Gastroesophageal sphincter (tissue), 4 donors: ENCODE results near the gene DHX8. TPM values are rescaled to one million over a fixed set of nuclear protein-coding genes. Genes with fewer than 3 reads are reported as not detected.
"Not testable (repeated sequence)": the region's sequence is repeated elsewhere in the genome, so short reads cannot be mapped to it uniquely, and the experiment has no call there.

Experiments used
- ATAC-seq: fragments of 150-250 bp; one replicate; pipeline ENCODE4 v1.9.1; 2016; ENCODE audit warnings: mild to moderate bottlenecking, moderate library complexity
- H3K27ac ChIP-seq, 4 donors: fragments of 200-600 bp; sonication (generic) in 3 of 4; 1 replicate in 3 of 4; 2 replicates in 1 of 4; pipeline ENCODE4 v1.5.1; 2016 to 2019
- H3K27me3 ChIP-seq: fragments of 200-600 bp; sonication (generic); one replicate; pipeline ENCODE4 v1.5.1; 2019
- H3K36me3 ChIP-seq, 2 donors: fragments of 200-600 bp; sonication (generic); one replicate each; pipeline ENCODE4 v1.5.1; 2019; ENCODE audit warnings: control low read depth in 1 of 2
- H3K4me1 ChIP-seq, 3 donors: fragments of 200-600 bp; sonication (generic); 1 replicate in 2 of 3; 2 replicates in 1 of 3; pipeline ENCODE4 v1.5.1; 2016 to 2019; ENCODE audit warnings: control low read depth in 2 of 3
- H3K4me3 ChIP-seq, 2 donors: fragments of 200-600 bp; sonication (generic); one replicate each; pipeline ENCODE4 v1.5.1; 2019; ENCODE audit warnings: mild to moderate bottlenecking in 1 of 2, moderate library complexity in 1 of 2
- H3K9me3 ChIP-seq, 3 donors: fragments of 200-600 bp; sonication (generic); one replicate each; pipeline ENCODE4 v1.5.1; 2017 to 2019; ENCODE audit warnings: control low read depth in 2 of 3
- CTCF ChIP-seq, 4 experiments: fragments of 200-600 bp in 2 of 4; fragments of 450-650 bp in 2 of 4; sonication (generic) in 1 of 4; IDR thresholded peaks; one replicate each; pipeline ENCODE4 v1.5.1; 2017 to 2019; ENCODE audit warnings: antibody characterized with exemption in 4 of 4, mild to moderate bottlenecking in 2 of 4, moderate library complexity in 2 of 4
- EP300 ChIP-seq: sonication (generic); formaldehyde crosslinking; IDR thresholded peaks from one replicate; pipeline ENCODE4 v1.6.1; 2017; ENCODE audit warnings: antibody characterized with exemption, mild to moderate bottlenecking
- POLR2A ChIP-seq, 2 donors: fragments of 450-650 bp; IDR thresholded peaks; one replicate each; pipeline ENCODE4 v1.6.1; 2017; ENCODE audit warnings: antibody characterized with exemption in 2 of 2, mild to moderate bottlenecking in 2 of 2, moderate library complexity in 1 of 2
- POLR2AphosphoS5 ChIP-seq: sonication (generic); formaldehyde crosslinking; IDR thresholded peaks from one replicate; pipeline ENCODE4 v1.6.1; 2017; ENCODE audit warnings: antibody characterized with exemption
- WGBS, 2 donors: methylation state at CpG; one replicate each; pipeline ENCODE4 v1.1.5; 2018; ENCODE audit warnings: low coverage in 1 of 2; 5-methylcytosine and 5-hydroxymethylcytosine counted together
- total RNA-seq, 4 donors: library from RNA; depleted of rRNA; stranded (reverse); fragments of >200 nt; gene quantifications; one replicate each; pipeline ENCODE4 v1.1.0, GENCODE V29; 2016

DHX8 gene
- total RNA-seq, 4 donors from 2014 or later: 29.6 to 40.9 (median 34.1) TPM

GRCh38 chr17:43469145-43469544, 14.6 kb upstream of the DHX8 start:
- H3K9me3 ChIP-seq: no peaks in the 10 kb centered on the region
- TF ChIP-seq CTCF (IDR thresholded peaks at IDR 0.05) (no peak), POLR2AphosphoS5 (no peak), EP300 (no peak), POLR2A (IDR thresholded peaks at IDR 0.05) (no peak)
- H3K27ac ChIP-seq: no peak overlapping the region
- H3K36me3 ChIP-seq: no peaks in the 10 kb centered on the region
- ATAC-seq: no peak
- H3K4me1 ChIP-seq: peaks cover 0 to 11% (median 10%) of the 10 kb centered on the region in 3 donors
- H3K4me3 ChIP-seq: no peak overlapping the region
- WGBS, 2 donors: 68 to 79% methylated on average over 3 of the region's 4 CpGs
- no peaks in the 10 kb centered on the region for H3K27me3 ChIP-seq

GRCh38 chr17:43471585-43472160, 12.1 kb upstream of the DHX8 start:
- Histone ChIP-seq H3K9me3 (no peaks in the 10 kb centered on the region), H3K27me3 (no peaks in the 10 kb centered on the region), H3K27ac (no peak overlapping the region), H3K4me3 (no peak overlapping the region), H3K4me1 (peaks cover 0 to 11% (median 10%) of the 10 kb centered on the region in 3 donors), H3K36me3 (no peaks in the 10 kb centered on the region)
- WGBS, 2 donors: 58 to 76% methylated on average over 2 of the region's 2 CpGs
- no peak for ATAC-seq
- no peak for TF ChIP-seq EP300
- TF ChIP-seq POLR2AphosphoS5: no peak
- TF ChIP-seq POLR2A (IDR thresholded peaks at IDR 0.05): no peak
- no peak for TF ChIP-seq CTCF (IDR thresholded peaks at IDR 0.05)

- no peaks in the 10 kb centered on the region for H3K4me1 ChIP-seq
- H3K36me3 ChIP-seq: no peaks in the 10 kb centered on the region
- H3K4me3 ChIP-seq: no peak overlapping the region
- 82 to 89% methylated on average over 6 to 11 of the region's 11 CpGs for WGBS, 2 donors
- no peak for TF ChIP-seq POLR2AphosphoS5
- no peaks in the 10 kb centered on the region for H3K9me3 ChIP-seq
- H3K27ac ChIP-seq: no peak overlapping the region
- no peaks in the 10 kb centered on the region for H3K27me3 ChIP-seq
- ATAC-seq: no peak
Observed at GRCh38 chr17:43475494-43476089, 8.2 kb upstream of the DHX8 start.

- H3K27me3 ChIP-seq, H3K27ac ChIP-seq, ATAC-seq, H3K36me3 ChIP-seq, H3K4me3 ChIP-seq, H3K4me1 ChIP-seq, H3K9me3 ChIP-seq: not testable (repeated sequence)
- WGBS, 2 donors: 83 to 85% methylated on average over 1 to 2 of the region's 9 CpGs
Observed at GRCh38 chr17:43476306-43476705, 7.5 kb upstream of the DHX8 start.

- no peak for TF ChIP-seq POLR2AphosphoS5
- TF ChIP-seq EP300: no peak
- no peak for TF ChIP-seq CTCF (IDR thresholded peaks at IDR 0.05)
- no peak overlapping the region for H3K4me3 ChIP-seq
- no peak for ATAC-seq
- H3K36me3 ChIP-seq: no peaks in the 10 kb centered on the region
- peaks cover 0 to 3% (median under 1%) of the 10 kb centered on the region in 3 donors for H3K4me1 ChIP-seq
- no peak overlapping the region for H3K27ac ChIP-seq
- 58 to 83% methylated on average over 5 of the region's 9 CpGs for whole genome bisulfite sequencing, 2 donors
- H3K9me3 ChIP-seq: no peaks in the 10 kb centered on the region
- H3K27me3 ChIP-seq: no peaks in the 10 kb centered on the region
Observed at GRCh38 chr17:43477832-43478634, 5.7 kb upstream of the DHX8 start.

GRCh38 chr17:43479948-43480347, 3.8 kb upstream of the DHX8 start:
- Histone ChIP-seq H3K4me1 (peaks cover 2 to 15% (median 10%) of the 10 kb centered on the region in 3 donors), H3K36me3 (no peaks in the 10 kb centered on the region), H3K27me3 (no peaks in the 10 kb centered on the region), H3K9me3 (no peaks in the 10 kb centered on the region), H3K27ac (no peak overlapping the region), H3K4me3 (no peak overlapping the region)
- WGBS, 2 donors: 91 to 94% methylated on average over 3 of the region's 3 CpGs
- TF ChIP-seq POLR2A (IDR thresholded peaks at IDR 0.05): no peak
- no peak for ATAC-seq
